GM06990 (cell line): ENCODE data around the gene ST6GALNAC4.
A peak's percentile ranks its signal among the peaks of the same experiment; 100 is the strongest.

Experiments used
- DNase-seq: peaks from one replicate; pipeline ENCODE4 v3.0.0-alpha.2; 2011; ENCODE audit not compliant: insufficient read length; ENCODE audit errors: extremely low read depth
- H3K27me3 ChIP-seq: replicated peaks from 2 replicates; pipeline ENCODE4 v1.6.0; 2011; ENCODE audit warnings: low read length; ENCODE audit not compliant: control insufficient read depth, insufficient read depth
- H3K36me3 ChIP-seq: 2 replicates; pipeline ENCODE4 v1.5.1; 2011; ENCODE audit warnings: low read length; ENCODE audit not compliant: control insufficient read depth, insufficient read depth
- H3K4me3 ChIP-seq: replicated peaks from 2 replicates; pipeline ENCODE4 v1.5.1; 2011; ENCODE audit warnings: low read depth, mild to moderate bottlenecking, control low read depth, low read length
- CTCF ChIP-seq: IDR thresholded peaks from 2 replicates; pipeline ENCODE4 v1.5.1; 2011; ENCODE audit warnings: low read length, control low read depth, mild to moderate bottlenecking, inconsistent platforms; ENCODE audit not compliant: insufficient read depth, poor library complexity, severe bottlenecking

ST6GALNAC4 gene

DNA sequence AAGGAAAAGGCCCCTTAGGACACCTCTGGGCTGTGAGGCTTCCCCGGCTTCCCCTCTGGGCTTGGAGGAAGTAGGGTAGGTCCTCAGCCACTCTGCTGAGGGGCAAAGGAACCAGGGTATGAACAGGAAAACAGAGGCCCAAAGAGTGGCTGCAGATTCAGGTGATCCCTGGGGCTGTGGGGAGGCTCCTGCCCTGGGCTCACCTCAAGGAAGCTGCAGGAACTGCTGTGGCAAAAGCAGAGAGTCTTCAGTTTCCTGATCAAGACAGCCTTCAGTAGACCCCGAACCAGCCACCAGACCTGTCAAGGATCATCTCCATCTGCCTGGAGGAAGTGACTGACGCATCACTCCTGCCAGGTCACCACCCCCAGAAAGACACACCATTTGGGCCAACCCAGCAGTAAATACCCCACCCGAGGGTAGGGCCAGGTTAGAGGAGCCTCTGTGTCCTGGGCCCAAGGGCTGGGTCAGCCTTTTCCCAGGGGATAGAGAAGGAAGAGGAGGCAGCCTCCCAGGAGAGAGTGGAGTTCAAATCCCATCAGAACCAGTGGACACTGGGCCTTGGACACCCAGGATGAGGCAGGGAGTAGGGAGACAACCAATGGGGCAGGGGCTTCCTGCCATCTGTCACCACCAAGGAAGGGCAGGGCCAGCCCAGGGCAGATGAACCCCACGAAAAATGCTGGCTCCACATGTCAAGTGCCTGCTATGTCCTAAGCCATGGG is 11.7 kb downstream of the ST6GALNAC4 start:
- peak overlapping the region; percentile 48 for H3K4me3 ChIP-seq
- TF ChIP-seq CTCF, result no peak
- peak; percentile 64 for DNase-seq
- H3K36me3 ChIP-seq, result peaks cover 13% of the 10 kb centered on the region
- no peaks in the 10 kb centered on the region for H3K27me3 ChIP-seq

DNA sequence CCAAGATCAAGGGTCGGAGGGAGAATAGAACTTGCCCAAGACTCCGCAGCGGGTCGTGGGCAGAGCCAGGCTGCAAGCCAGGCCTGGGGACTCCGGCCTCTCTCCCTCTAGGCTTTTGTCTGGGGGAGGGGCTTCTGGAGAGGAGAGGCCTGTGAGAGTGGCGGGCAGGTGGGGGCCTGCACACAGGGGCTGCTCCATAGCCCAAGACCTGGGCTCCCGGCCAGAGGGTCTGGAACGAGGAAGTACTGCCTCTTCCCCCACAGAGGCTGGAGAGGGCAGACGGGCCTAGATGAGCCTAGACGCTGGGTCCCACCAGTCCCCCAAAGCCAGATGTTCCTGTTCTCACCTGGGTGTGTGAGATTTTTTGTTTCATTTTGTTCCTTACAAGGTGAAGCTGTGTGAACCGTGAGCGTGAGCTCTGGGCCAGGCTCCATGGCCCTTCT is 12.3 kb downstream of the ST6GALNAC4 start:
- no peak for TF ChIP-seq CTCF
- no peak for DNase-seq
- H3K4me3 ChIP-seq, result peak overlapping the region; percentile 48
- H3K36me3 ChIP-seq, result peaks cover 7% of the 10 kb centered on the region
- H3K27me3 ChIP-seq, result no peaks in the 10 kb centered on the region

DNA sequence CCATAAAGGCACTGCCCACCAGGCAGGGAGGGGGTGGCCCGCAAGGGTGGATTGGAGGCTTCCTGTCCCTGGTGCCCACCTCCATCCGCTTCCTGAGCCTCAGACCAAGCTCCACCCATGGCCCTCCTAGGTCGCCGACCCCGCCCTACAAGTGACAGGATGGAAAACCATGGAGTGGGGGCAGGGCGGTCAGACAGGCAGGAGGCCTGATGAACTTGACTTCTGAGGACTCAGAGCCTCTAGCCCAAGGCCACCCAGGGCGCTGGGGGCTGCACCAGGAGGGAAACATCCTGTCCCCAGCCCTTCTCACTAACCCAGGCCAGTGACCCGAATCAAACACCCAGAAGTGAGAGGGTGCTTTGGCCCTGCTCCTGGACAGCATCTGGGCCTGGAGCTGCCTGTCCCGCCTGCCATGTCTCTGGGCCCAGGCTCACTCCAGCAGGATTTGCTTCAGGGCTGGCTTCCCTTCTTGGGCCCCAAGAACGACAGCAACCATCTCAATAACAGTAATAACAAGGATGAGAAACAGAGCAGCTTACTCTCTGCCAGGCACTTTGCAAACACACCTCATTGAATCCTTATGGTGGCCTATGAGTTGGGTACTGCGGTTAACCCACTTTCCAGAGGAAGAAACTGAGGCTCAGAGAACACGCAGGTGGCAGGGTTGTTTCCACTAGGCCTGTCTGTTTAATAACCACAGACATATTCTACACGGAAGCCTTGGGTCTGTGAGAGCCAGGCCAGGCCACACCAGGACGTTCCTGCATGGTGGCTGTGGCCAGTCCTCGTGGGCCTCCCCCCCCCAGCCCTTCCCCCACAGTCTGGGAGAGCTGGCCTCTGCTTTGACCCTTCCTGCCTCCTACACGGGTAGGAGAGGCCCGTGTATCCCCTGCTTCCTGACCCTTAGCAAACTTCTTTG is 13.0 kb downstream of the ST6GALNAC4 start:
- DNase-seq, result peak; percentile 82
- no peak for TF ChIP-seq CTCF
- no peaks in the 10 kb centered on the region for H3K27me3 ChIP-seq
- peaks cover 7% of the 10 kb centered on the region for H3K36me3 ChIP-seq
- peak overlapping the region; percentile 48 for H3K4me3 ChIP-seq

DNA sequence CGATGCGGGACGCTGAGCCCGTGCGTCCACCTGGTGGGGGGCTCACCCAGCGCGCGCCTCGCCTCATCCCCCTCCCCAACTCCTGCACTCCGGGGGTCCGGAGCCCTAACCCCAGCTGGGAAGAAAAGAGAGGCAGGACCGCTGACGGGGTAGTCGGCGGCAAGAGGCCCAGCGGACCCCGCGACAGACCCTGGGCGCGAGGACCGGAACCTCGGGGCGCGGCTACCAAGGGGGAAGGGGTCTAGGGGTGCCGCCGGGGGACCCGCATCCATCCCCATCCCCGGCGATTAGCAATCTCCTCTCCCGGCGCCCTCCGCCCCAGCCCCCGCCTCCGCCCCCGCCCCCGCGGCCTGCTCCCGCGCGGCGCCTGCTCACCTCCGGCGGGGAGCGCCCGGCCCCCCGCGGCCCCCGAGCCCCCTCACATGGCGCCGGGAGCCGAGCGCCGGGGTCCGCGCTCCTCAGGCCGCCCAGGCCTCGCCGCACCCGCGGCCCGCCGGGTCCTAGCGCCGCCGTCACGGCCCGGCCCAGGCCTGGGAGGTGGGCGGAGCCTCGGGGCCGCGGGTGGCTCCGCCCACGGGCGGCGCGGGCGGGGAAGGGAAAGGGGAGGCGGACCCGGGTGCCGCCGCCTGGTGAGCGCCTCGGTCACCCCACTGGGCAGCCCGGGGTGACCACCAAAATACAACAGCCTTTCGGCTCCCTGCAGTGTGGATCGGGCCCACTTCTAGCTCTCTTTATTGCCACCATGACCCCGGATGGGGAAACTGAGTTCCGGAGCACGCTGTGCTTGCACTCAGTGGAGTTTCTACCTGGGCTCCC is 17.5 kb downstream of the ST6GALNAC4 start, which contains the start of gene ST6GALNAC6:
ST6GALNAC6 (minus strand) TSS at position 476 of the 816 bp plus-strand sequence. CDS start 1,622 bp downstream, outside the sequence.
- TF ChIP-seq CTCF, result no peak
- DNase-seq, result peak; percentile 86
- Histone ChIP-seq H3K4me3 (peak within 1 kb of the TSS; percentile 89), H3K27me3 (no peaks in the 10 kb centered on the region), H3K36me3 (peaks cover 16% of the 10 kb centered on the region)

DNA sequence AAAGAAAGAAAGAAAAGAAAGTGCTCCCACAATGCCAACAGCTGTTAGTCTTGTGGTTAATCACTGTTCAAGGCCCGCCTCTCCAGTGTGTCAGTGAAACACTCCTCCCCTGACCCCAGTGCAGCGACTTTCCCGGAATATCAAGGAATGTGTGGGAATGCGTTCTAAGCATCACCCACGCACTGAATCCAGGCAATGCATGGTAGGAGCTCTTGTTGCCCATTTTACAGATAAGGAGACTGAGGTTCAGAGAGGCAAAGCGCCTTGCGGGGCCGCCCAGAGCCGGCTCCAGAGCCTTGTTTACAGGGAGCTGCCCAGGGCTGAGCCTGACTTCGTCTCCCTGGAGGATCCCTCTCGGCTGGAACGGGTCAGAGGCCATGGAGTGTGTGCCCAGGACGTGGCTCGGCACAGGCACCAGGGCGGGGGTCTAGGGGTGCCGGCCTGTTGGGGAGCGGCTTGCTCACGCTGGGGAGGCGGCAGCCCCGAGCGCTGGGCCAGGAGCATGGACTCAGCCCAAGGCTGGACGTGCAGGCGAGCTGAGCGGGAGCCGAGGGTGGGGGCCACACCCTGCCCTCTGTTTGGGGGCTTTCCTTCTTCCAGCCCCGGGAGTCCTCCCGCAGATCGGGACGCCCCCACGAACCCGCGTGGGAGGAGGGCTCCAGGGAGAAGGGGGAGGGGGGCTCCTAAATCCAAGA is 18.3 kb downstream of the ST6GALNAC4 start:
- no peaks in the 10 kb centered on the region for H3K27me3 ChIP-seq
- no peak for TF ChIP-seq CTCF
- peaks cover 20% of the 10 kb centered on the region for H3K36me3 ChIP-seq
- H3K4me3 ChIP-seq, result peak overlapping the region; percentile 89
- peak; percentile 52 for DNase-seq
